HEK293T (cell line): ENCODE measurements around the gene SUPT3H.

Source experiments
- CTCF ChIA-PET: fragments of 350-600 bp; formaldehyde crosslinking; extraction: SDS; loops from one replicate; lab custom pipeline; 2021; ENCODE audit warnings: antibody characterized with exemption, inconsistent platforms; lab: Yijun Ruan, JAX
- POLR2A ChIA-PET: fragments of 350-600 bp; formaldehyde crosslinking; extraction: SDS; loops from one replicate; lab custom pipeline; 2020; ENCODE audit warnings: antibody characterized with exemption, inconsistent platforms; lab: Yijun Ruan, JAX
- DNase-seq: peaks from one replicate; pipeline ENCODE4 v3.0.0; 2012; ENCODE audit warnings: mixed read lengths; ENCODE audit errors: extremely low spot score
- ARNT ChIP-seq: fragments of 450-650 bp; IDR thresholded peaks from 2 replicates; pipeline ENCODE4 v1.6.1; 2017; ENCODE audit warnings: mild to moderate bottlenecking
- BHLHE40 ChIP-seq: fragments of 450-650 bp; IDR thresholded peaks from 2 replicates; pipeline ENCODE4 v1.6.1; 2016; ENCODE audit warnings: mild to moderate bottlenecking, moderate library complexity, borderline replicate concordance
- CTBP1 ChIP-seq: fragments of 450-650 bp; IDR thresholded peaks from 2 replicates; pipeline ENCODE4 v1.6.1; 2016; ENCODE audit warnings: borderline replicate concordance
- ELF4 ChIP-seq: fragments of 450-650 bp; IDR thresholded peaks from 2 replicates; pipeline ENCODE4 v1.6.1; 2017; ENCODE audit warnings: antibody characterized with exemption
- FOXA1 ChIP-seq: fragments of 450-650 bp; IDR thresholded peaks from 2 replicates; pipeline ENCODE4 v1.6.1; 2016; ENCODE audit warnings: mild to moderate bottlenecking
- FOXK2 ChIP-seq: fragments of 450-650 bp; IDR thresholded peaks from 2 replicates; pipeline ENCODE4 v1.6.1; 2016; ENCODE audit warnings: mild to moderate bottlenecking
- FOXM1 ChIP-seq: fragments of 450-650 bp; IDR thresholded peaks from 2 replicates; pipeline ENCODE4 v1.6.1; 2017; ENCODE audit warnings: mild to moderate bottlenecking, borderline replicate concordance
- HDGF ChIP-seq: fragments of 450-650 bp; IDR thresholded peaks from 2 replicates; pipeline ENCODE4 v1.6.1; 2017; ENCODE audit warnings: antibody characterized with exemption, borderline replicate concordance
- L3MBTL2 ChIP-seq: fragments of 450-650 bp; conservative IDR thresholded peaks from 2 replicates; pipeline ENCODE4 v1.6.1; 2016; ENCODE audit warnings: mild to moderate bottlenecking
- LEF1 ChIP-seq: fragments of 450-650 bp; IDR thresholded peaks from 2 replicates; pipeline ENCODE4 v1.6.1; 2017; ENCODE audit warnings: mild to moderate bottlenecking, borderline replicate concordance
- NFRKB ChIP-seq: fragments of 450-650 bp; IDR thresholded peaks from 2 replicates; pipeline ENCODE4 v1.6.1; 2016; ENCODE audit warnings: mild to moderate bottlenecking, moderate library complexity
- SP1 ChIP-seq: fragments of 450-650 bp; IDR thresholded peaks from 2 replicates; pipeline ENCODE4 v1.6.1; 2017
- SUZ12 ChIP-seq: fragments of 450-650 bp; IDR thresholded peaks from 2 replicates; pipeline ENCODE4 v1.6.1; 2016; ENCODE audit warnings: mild to moderate bottlenecking
- TARDBP ChIP-seq: fragments of 450-650 bp; IDR thresholded peaks from 2 replicates; pipeline ENCODE4 v1.6.1; 2016
- ZNF384 ChIP-seq: fragments of 450-650 bp; IDR thresholded peaks from 2 replicates; pipeline ENCODE4 v1.6.1; 2016
- TF ChIP-seq, protein P1 (sequence below): fragments of 450-650 bp; IDR thresholded peaks from 2 replicates; pipeline ENCODE4 v1.6.1; 2016

SUPT3H gene

DNA sequence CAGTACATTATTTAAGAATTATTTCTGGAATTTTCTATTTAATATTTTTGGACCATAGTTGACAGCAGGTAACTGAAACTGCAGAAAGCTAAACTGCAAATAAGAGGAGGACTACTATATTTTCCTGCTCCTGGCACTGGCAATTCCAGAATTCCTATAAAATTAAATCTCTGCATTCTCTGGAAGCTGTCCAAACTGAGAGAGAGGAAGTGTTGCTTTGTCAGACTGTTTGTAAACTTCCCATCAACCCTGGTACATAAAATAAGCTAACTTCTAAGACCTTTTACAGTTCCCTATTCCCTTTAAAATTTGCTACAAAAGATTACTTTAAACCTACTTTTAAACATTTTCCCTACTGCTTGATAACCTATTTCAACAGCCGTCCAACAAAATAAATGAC, 245.7 kb downstream of the SUPT3H start:
- DNase-seq: no peak
- ChIA-PET CTCF (no interaction called here), POLR2A (no interaction called here)
- TF ChIP-seq L3MBTL2 (no peak), TARDBP (no peak), BHLHE40 (no peak), FOXK2 (no peak), CTBP1 (no peak), FOXM1 (no peak), ARNT (no peak), ELF4 (no peak), SUZ12 (no peak), SP1 (no peak)

DNA sequence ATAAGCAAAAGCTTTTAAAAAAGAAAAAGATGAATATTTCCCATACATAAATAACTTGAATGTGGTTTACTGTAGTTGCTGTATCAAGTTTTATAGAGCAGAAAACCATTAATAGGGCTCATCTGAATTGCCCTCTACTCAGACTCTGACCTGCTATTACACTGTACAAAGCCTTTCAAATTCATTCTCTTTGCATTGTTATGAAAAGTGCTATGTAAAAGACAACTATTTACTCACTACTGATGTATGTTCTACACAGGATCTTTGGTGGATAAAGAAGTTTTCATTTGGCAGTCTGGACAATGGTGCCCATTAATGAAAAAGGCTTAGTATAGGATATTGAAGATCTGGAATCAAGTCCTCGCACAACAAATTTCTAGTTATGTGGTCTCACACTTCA, 248.7 kb downstream of the SUPT3H start:
- no peak for DNase-seq
- CTCF ChIA-PET: no interaction called here
- POLR2A ChIA-PET: no interaction called here

DNA sequence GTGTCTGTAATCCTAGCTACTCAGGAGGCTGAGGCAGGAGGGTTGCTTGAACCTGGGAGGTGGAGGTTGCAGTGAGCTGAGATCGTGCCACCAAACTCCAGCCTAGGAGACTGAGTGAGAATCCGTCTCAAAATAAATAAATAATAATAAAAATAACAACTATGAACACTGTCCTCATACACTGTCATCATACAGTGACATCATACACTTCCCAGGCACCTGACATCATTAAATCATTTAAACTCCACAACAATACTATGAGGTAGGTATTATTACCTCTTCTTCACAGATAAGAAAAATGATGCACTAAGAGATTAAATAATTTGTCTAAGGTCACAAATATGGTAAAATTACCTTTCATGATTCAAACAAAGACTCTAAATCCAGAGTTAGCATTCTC, 250.5 kb downstream of the SUPT3H start:
- no peak for DNase-seq
- CTCF ChIA-PET: no interaction called here
- POLR2A ChIA-PET: no interaction called here
- TF ChIP-seq TARDBP: no peak
- no peak for TF ChIP-seq FOXA1
- no peak for TF ChIP-seq ZNF384
- no peak for TF ChIP-seq LEF1
- TF ChIP-seq ARNT: no peak
- TF ChIP-seq NFRKB: no peak
- no peak for TF ChIP-seq FOXM1
- TF ChIP-seq HDGF: no peak
- no peak for TF ChIP-seq L3MBTL2
- no peak for TF ChIP-seq BHLHE40
- TF ChIP-seq FOXK2: no peak
- TF ChIP-seq ELF4: no peak
- no peak for TF ChIP-seq SP1
- no peak for TF ChIP-seq CTBP1
- TF ChIP-seq, protein P1, sequence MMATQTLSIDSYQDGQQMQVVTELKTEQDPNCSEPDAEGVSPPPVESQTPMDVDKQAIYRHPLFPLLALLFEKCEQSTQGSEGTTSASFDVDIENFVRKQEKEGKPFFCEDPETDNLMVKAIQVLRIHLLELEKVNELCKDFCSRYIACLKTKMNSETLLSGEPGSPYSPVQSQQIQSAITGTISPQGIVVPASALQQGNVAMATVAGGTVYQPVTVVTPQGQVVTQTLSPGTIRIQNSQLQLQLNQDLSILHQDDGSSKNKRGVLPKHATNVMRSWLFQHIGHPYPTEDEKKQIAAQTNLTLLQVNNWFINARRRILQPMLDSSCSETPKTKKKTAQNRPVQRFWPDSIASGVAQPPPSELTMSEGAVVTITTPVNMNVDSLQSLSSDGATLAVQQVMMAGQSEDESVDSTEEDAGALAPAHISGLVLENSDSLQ: no peak
- no peak for TF ChIP-seq SUZ12

More for the DNA sequence above, 248.7 kb downstream of the SUPT3H start:
- TF ChIP-seq ARNT (no peak), FOXA1 (no peak), CTBP1 (no peak), ELF4 (no peak), LEF1 (no peak), FOXK2 (no peak), NFRKB (no peak), HDGF (no peak), TARDBP (no peak), FOXM1 (no peak), L3MBTL2 (no peak), ZNF384 (no peak), SUZ12 (no peak), SP1 (no peak), BHLHE40 (no peak)
- TF ChIP-seq, protein P1: no peak

DNA sequence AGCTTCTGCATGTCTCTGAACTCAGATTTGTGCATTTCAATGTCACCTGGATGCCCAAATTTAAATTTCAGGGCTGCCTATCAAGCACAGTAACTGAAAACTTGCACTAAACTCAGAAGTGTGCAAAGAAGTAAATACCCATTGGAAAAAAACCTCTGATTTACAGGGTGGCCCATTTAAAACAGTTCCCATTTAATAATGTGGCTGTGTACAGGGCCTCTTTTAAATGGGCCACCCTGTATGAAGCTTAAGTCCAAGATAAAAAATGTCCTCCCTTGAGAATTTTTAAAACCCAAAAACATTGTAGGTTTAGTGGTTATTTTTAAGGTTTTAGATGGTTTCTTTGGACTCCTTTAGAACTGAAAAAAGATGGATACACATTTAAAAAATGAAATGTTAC, 251.7 kb downstream of the SUPT3H start:
- TF ChIP-seq FOXM1 (no peak), HDGF (no peak), FOXK2 (no peak), CTBP1 (no peak), FOXA1 (no peak), NFRKB (no peak), ELF4 (no peak), ZNF384 (no peak), ARNT (no peak), L3MBTL2 (no peak)
- TF ChIP-seq, protein P1: no peak
- no peak for DNase-seq
- ChIA-PET POLR2A (no interaction called here), CTCF (no interaction called here)

DNA sequence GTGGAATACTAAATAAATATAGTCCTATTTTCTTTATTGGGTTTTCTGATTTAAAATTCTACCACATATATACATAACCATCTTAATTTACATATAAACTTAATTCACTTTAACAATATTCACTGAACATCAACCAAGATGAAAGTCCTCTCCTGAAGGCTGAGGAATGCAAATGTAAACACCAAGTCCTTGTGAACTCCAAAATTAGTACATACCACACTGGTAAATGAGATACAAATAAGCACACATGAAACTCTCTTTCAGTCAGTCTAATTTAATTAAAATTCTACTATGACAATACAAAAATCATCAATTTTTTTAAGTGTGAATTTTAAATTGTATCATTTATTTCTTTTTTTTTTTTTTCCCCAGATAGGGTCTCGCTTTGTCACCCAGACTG, 254.7 kb downstream of the SUPT3H start:
- ChIA-PET CTCF (no interaction called here), POLR2A (interaction anchor here (1.3 kb wide), 1 partner anchor 255 kb away, joined by 3 read pairs; the partner anchor contains the start of gene SUPT3H)
- no peak for DNase-seq
- TF ChIP-seq BHLHE40 (no peak), TARDBP (no peak), ARNT (no peak), FOXK2 (no peak), ZNF384 (no peak), LEF1 (no peak), NFRKB (no peak)

DNA sequence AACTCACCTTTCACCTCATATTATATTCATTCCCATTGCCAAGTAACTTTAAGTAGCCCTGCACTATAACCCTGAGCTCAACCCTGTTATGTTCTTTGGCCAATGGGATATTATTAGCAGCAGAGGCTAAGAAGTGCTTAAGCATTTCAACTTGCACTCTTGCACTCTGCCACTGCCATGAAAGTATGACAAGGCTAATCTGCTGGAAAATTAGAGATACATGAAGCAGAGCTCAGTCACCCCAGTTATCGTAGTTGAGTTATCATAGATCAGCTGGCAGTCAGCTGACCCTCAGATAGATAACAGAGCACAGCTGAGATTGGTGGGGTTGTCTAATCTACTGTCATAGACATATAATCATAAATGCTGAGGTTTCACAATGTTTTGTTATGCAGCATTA, 259.0 kb downstream of the SUPT3H start:
- no peak for DNase-seq

More for the DNA sequence above, 259.0 kb downstream of the SUPT3H start:
- ChIA-PET CTCF (no interaction called here), POLR2A (no interaction called here)
- no peak for TF ChIP-seq FOXA1
- no peak for TF ChIP-seq LEF1
- TF ChIP-seq BHLHE40: no peak
- no peak for TF ChIP-seq HDGF
- no peak for TF ChIP-seq CTBP1
- TF ChIP-seq ZNF384: no peak
